ENCODE results near the gene RXRA.
"Not testable (repeated sequence)": the region's sequence is repeated elsewhere in the genome, so short reads cannot be mapped to it uniquely, and the experiment has no call there.

RXRA gene

GRCh38 chr9:134293611-134294152, 32.6 kb upstream of the RXRA start:
- DNase-seq (ENCODE audit: low read depth), result no peak

- no peak for DNase-seq (ENCODE audit: low read depth)
These were observed 31.8 kb upstream of the RXRA start for GRCh38 chr9:134294153-134295071.

GRCh38 chr9:134295101-134295745, 31.0 kb upstream of the RXRA start:
- no peak for DNase-seq (ENCODE audit: low read depth)

GRCh38 chr9:134295746-134296250, 30.5 kb upstream of the RXRA start:
- DNase-seq (ENCODE audit: low read depth), result no peak

GRCh38 chr9:134296301-134297082, 29.8 kb upstream of the RXRA start:
- no peak for DNase-seq (ENCODE audit: low read depth)

- no peak for DNase-seq (ENCODE audit: low read depth)
These were observed 29.2 kb upstream of the RXRA start for GRCh38 chr9:134297083-134297410.

GRCh38 chr9:134297576-134297975, 28.7 kb upstream of the RXRA start:
- no peak for DNase-seq (ENCODE audit: low read depth)

- DNase-seq (ENCODE audit: low read depth), result no peak
These were observed 28.3 kb upstream of the RXRA start for GRCh38 chr9:134298000-134298399.

- no peak for DNase-seq (ENCODE audit: low read depth)
These were observed 27.2 kb upstream of the RXRA start for GRCh38 chr9:134299068-134299467.

- DNase-seq (ENCODE audit: low read depth), result no peak
These were observed 26.4 kb upstream of the RXRA start for GRCh38 chr9:134299883-134300282.

- DNase-seq (ENCODE audit: low read depth), result peak; percentile 41
These were observed 24.7 kb upstream of the RXRA start for GRCh38 chr9:134301387-134302129.

GRCh38 chr9:134302130-134302817, 24.0 kb upstream of the RXRA start:
- DNase-seq (ENCODE audit: low read depth), result no peak

GRCh38 chr9:134303601-134304000, 22.7 kb upstream of the RXRA start:
- DNase-seq (ENCODE audit: low read depth), result no peak

- no peak for DNase-seq (ENCODE audit: low read depth)
These were observed 22.0 kb upstream of the RXRA start for GRCh38 chr9:134304261-134304660.

- DNase-seq (ENCODE audit: low read depth), result no peak
These were observed 21.6 kb upstream of the RXRA start for GRCh38 chr9:134304690-134305089.

- no peak for DNase-seq (ENCODE audit: low read depth)
These were observed 20.7 kb upstream of the RXRA start for GRCh38 chr9:134305533-134305932.

GRCh38 chr9:134306042-134306441, 20.2 kb upstream of the RXRA start:
- not testable (repeated sequence) for DNase-seq (ENCODE audit: low read depth)

GRCh38 chr9:134306636-134307600, 19.3 kb upstream of the RXRA start:
- no peak for DNase-seq (ENCODE audit: low read depth)
